Measurements from ENCODE around the gene LEKR1. TPM values are rescaled to one million over a fixed set of nuclear protein-coding genes. Genes with fewer than 3 reads are reported as not detected.
A peak's percentile ranks its signal among the peaks of the same experiment; 100 is the strongest.

LEKR1 gene
- total and polyA plus RNA-seq, 9 of the 15 experiments (the other 6 are each of a cell fraction or from before 2014, with no cell fraction given): 0.76 to 1.8 (median 1.2) TPM

GRCh38 chr3:156781310-156782230, 44.6 kb upstream of the LEKR1 start (continued):
- TF ChIP-seq MGA (IDR thresholded peaks at IDR 0.05): peak; percentile 39
- no peak for TF ChIP-seq RNF219 (CRISPR knock-in tag; IDR thresholded peaks at IDR 0.05)
- TF ChIP-seq AFF1 (IDR thresholded peaks at IDR 0.05; ENCODE audit: low read depth in 1 of 2, partially characterized antibody in 2 of 2): peak in 1 of 2 experiments; percentile 44
- TF ChIP-seq MAFG (tag; conservative IDR thresholded peaks at IDR 0.05): peak; percentile 94
- no peak for TF ChIP-seq ZNF695 (CRISPR knock-in tag; IDR thresholded peaks at IDR 0.05)
- TF ChIP-seq ILK (tag; IDR thresholded peaks at IDR 0.05; ENCODE audit: borderline replicate concordance, low read depth): no peak
- TF ChIP-seq NFRKB (IDR thresholded peaks at IDR 0.05; ENCODE audit: low read depth): peak; percentile 23; the same call in 1 of the 2 replicates

Measured in K562 (cell line).